ENCODE data around the gene TFF2. TPM values are rescaled to one million over a fixed set of nuclear protein-coding genes. Genes with fewer than 3 reads are reported as not detected.

Gene TFF2
- polyA plus RNA-seq, 1 of the 3 experiments (the other 2 are of a cell fraction), result not detected

GRCh38 chr21:42363312-42363711 is 12.5 kb upstream of the TFF2 start:
- no peaks in the 10 kb centered on the region for H3K9me3 ChIP-seq
- no peak for TF ChIP-seq RAD21 (IDR thresholded peaks at IDR 0.05; ENCODE audit: low read length)
- ChIA-PET CTCF (interaction anchor here (0.8 to 1.2 kb wide), 2 partner anchors 18 to 53 kb away, joined by 3 to 4 read pairs; no protein-coding TSS in a partner anchor), POLR2A (no interaction called here)
- no peak overlapping the region for H2AFZ ChIP-seq (ENCODE audit: low read depth)
- H3F3A ChIP-seq (replicated peaks; ENCODE audit: insufficient read depth), result no peaks in the 10 kb centered on the region
- H4K20me1 ChIP-seq (ENCODE audit: insufficient read depth), result no peaks in the 10 kb centered on the region
- H3K9ac ChIP-seq, result no peak overlapping the region
- H3K36me3 ChIP-seq (replicated peaks in 1 of 2; ENCODE audit: control insufficient read depth in 1 of 2, insufficient read depth in 2 of 2, low read length in 1 of 2), result no peaks in the 10 kb centered on the region
- no peak overlapping the region for H3K4me3 ChIP-seq (ENCODE audit: low read depth in 2 of 2, low read length in 1 of 2)
- H3K9me2 ChIP-seq, result no peaks in the 10 kb centered on the region
- H3K4me1 ChIP-seq (ENCODE audit: control insufficient read depth in 1 of 2, insufficient read depth in 2 of 2, low read depth in 1 of 2, low read length in 1 of 2), result no peaks in the 10 kb centered on the region
- H3K27ac ChIP-seq (ENCODE audit: low read depth in 2 of 2, low read length in 1 of 2), result no peak overlapping the region
- 33% methylated on average over 8 of the region's 8 CpGs for WGBS (ENCODE audit: low lambda C conversion rate)
- no peaks in the 10 kb centered on the region for H3K79me2 ChIP-seq (ENCODE audit: insufficient read depth)
- no peak for DNase-seq
- H3K27me3 ChIP-seq (ENCODE audit: insufficient read depth), result no peaks in the 10 kb centered on the region
- no peak overlapping the region for H3K4me2 ChIP-seq

DNA sequence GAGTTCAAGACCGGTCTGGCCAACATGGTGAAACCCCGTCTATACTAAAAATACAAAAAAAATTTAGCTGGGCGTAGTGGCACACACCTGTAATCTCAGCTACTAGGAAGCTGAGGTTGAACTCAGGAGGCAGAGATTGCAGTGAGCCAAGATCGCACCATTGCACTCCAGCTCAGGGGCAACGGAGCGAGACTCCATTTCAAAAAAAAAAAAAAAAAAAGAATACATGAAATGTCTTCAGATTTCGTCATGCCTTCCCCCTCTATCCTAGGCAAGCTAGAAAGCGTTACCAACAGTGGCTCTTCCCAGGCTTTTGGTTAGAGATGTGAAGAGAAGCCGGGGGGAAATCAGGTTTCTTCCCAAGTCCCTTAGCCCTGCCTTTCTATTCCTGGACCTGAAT is 11.9 kb upstream of the TFF2 start:
- ChIA-PET POLR2A (no interaction called here), CTCF (interaction anchor here (2.2 kb wide), 1 partner anchor 52 kb away, joined by 6 read pairs; no protein-coding TSS in a partner anchor)
- no peak overlapping the region for H3K4me2 ChIP-seq

DNA sequence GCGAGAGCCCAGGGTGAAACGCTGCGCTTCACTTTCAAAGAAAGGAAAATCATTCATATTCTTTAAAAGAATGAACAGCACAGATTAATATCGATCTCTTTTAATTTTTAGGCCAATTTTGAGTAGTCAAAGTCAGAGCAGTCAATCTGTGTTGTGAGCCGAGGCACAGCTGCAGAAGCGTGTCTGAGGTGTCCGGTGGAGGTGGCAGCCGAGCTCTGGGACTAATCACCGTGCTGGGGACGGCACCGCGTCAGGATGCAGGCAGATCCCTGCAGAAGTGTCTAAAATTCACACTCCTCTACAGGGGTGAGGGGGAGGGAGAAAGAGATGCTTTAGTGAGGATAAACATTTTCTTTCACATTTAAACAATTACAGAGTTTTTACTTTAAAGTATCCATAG is 11.4 kb upstream of the TFF2 start:
- DNase-seq, result no peak
- Histone ChIP-seq H2AFZ (ENCODE audit: low read depth) (no peak overlapping the region), H3K4me2 (no peak overlapping the region), H3K79me2 (ENCODE audit: insufficient read depth) (no peaks in the 10 kb centered on the region), H3K9me2 (no peaks in the 10 kb centered on the region), H3K36me3 (replicated peaks in 1 of 2; ENCODE audit: control insufficient read depth in 1 of 2, insufficient read depth in 2 of 2, low read length in 1 of 2) (no peaks in the 10 kb centered on the region), H3K4me3 (ENCODE audit: low read depth in 2 of 2, low read length in 1 of 2) (no peak overlapping the region), H3K27ac (ENCODE audit: low read depth in 2 of 2, low read length in 1 of 2) (no peak overlapping the region), H4K20me1 (ENCODE audit: insufficient read depth) (no peaks in the 10 kb centered on the region), H3K9me3 (no peaks in the 10 kb centered on the region), H3K4me1 (ENCODE audit: control insufficient read depth in 1 of 2, insufficient read depth in 2 of 2, low read depth in 1 of 2, low read length in 1 of 2) (no peaks in the 10 kb centered on the region), H3K27me3 (ENCODE audit: insufficient read depth) (no peaks in the 10 kb centered on the region), H3K9ac (no peak overlapping the region), H3F3A (replicated peaks; ENCODE audit: insufficient read depth) (no peaks in the 10 kb centered on the region)
- ChIA-PET CTCF (interaction anchor here (2.2 kb wide), 1 partner anchor 52 kb away, joined by 6 read pairs; no protein-coding TSS in a partner anchor), POLR2A (no interaction called here)
- 15% methylated on average over 12 of the region's 12 CpGs for WGBS (ENCODE audit: low lambda C conversion rate)
- TF ChIP-seq, protein P1, sequence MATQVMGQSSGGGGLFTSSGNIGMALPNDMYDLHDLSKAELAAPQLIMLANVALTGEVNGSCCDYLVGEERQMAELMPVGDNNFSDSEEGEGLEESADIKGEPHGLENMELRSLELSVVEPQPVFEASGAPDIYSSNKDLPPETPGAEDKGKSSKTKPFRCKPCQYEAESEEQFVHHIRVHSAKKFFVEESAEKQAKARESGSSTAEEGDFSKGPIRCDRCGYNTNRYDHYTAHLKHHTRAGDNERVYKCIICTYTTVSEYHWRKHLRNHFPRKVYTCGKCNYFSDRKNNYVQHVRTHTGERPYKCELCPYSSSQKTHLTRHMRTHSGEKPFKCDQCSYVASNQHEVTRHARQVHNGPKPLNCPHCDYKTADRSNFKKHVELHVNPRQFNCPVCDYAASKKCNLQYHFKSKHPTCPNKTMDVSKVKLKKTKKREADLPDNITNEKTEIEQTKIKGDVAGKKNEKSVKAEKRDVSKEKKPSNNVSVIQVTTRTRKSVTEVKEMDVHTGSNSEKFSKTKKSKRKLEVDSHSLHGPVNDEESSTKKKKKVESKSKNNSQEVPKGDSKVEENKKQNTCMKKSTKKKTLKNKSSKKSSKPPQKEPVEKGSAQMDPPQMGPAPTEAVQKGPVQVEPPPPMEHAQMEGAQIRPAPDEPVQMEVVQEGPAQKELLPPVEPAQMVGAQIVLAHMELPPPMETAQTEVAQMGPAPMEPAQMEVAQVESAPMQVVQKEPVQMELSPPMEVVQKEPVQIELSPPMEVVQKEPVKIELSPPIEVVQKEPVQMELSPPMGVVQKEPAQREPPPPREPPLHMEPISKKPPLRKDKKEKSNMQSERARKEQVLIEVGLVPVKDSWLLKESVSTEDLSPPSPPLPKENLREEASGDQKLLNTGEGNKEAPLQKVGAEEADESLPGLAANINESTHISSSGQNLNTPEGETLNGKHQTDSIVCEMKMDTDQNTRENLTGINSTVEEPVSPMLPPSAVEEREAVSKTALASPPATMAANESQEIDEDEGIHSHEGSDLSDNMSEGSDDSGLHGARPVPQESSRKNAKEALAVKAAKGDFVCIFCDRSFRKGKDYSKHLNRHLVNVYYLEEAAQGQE (IDR thresholded peaks at IDR 0.05; ENCODE audit: low read depth, low read length), result no peak
- TF ChIP-seq, protein P2, sequence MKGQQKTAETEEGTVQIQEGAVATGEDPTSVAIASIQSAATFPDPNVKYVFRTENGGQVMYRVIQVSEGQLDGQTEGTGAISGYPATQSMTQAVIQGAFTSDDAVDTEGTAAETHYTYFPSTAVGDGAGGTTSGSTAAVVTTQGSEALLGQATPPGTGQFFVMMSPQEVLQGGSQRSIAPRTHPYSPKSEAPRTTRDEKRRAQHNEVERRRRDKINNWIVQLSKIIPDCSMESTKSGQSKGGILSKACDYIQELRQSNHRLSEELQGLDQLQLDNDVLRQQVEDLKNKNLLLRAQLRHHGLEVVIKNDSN (IDR thresholded peaks at IDR 0.05; ENCODE audit: borderline replicate concordance, low read depth), result no peak
- no peak for TF ChIP-seq JUND (IDR thresholded peaks at IDR 0.05)
- TF ChIP-seq MEF2A (IDR thresholded peaks at IDR 0.05; ENCODE audit: borderline replicate concordance, low read depth), result no peak
- TF ChIP-seq, protein P3, sequence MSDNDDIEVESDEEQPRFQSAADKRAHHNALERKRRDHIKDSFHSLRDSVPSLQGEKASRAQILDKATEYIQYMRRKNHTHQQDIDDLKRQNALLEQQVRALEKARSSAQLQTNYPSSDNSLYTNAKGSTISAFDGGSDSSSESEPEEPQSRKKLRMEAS (IDR thresholded peaks at IDR 0.05; ENCODE audit: low read depth), result no peak
- TF ChIP-seq CHD2 (IDR thresholded peaks at IDR 0.05; ENCODE audit: low read length, partially characterized antibody), result no peak
- TF ChIP-seq FOXM1 (IDR thresholded peaks at IDR 0.05; ENCODE audit: low read depth), result no peak
- TF ChIP-seq CTCF (IDR thresholded peaks at IDR 0.05), result no peak
- TF ChIP-seq RXRA (IDR thresholded peaks at IDR 0.05; ENCODE audit: borderline replicate concordance, low read depth), result no peak
- TF ChIP-seq, protein P4, sequence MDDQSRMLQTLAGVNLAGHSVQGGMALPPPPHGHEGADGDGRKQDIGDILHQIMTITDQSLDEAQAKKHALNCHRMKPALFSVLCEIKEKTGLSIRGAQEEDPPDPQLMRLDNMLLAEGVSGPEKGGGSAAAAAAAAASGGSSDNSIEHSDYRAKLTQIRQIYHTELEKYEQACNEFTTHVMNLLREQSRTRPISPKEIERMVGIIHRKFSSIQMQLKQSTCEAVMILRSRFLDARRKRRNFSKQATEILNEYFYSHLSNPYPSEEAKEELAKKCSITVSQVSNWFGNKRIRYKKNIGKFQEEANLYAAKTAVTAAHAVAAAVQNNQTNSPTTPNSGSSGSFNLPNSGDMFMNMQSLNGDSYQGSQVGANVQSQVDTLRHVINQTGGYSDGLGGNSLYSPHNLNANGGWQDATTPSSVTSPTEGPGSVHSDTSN (IDR thresholded peaks at IDR 0.05), result no peak
- TF ChIP-seq MXI1 (IDR thresholded peaks at IDR 0.05; ENCODE audit: low read depth, low read length), result no peak
- no peak for TF ChIP-seq RFX5 (IDR thresholded peaks at IDR 0.05; ENCODE audit: low read length)
- TF ChIP-seq EZH2phosphoT487 (IDR thresholded peaks at IDR 0.05; ENCODE audit: borderline replicate concordance, low read depth), result no peak

More for the DNA sequence above, 11.9 kb upstream of the TFF2 start:
- no peak for TF ChIP-seq RFX5 (IDR thresholded peaks at IDR 0.05; ENCODE audit: low read length)
- no peak for TF ChIP-seq EZH2phosphoT487 (IDR thresholded peaks at IDR 0.05; ENCODE audit: borderline replicate concordance, low read depth)
- TF ChIP-seq GATA2 (CRISPR knock-in tag; IDR thresholded peaks at IDR 0.05), result no peak
- no peak for TF ChIP-seq NFIC (IDR thresholded peaks at IDR 0.05; ENCODE audit: borderline replicate concordance)
- H3K9me2 ChIP-seq, result no peaks in the 10 kb centered on the region
- no peaks in the 10 kb centered on the region for H3K79me2 ChIP-seq (ENCODE audit: insufficient read depth)
- no peaks in the 10 kb centered on the region for H3K4me1 ChIP-seq (ENCODE audit: control insufficient read depth in 1 of 2, insufficient read depth in 2 of 2, low read depth in 1 of 2, low read length in 1 of 2)
- no peaks in the 10 kb centered on the region for H3F3A ChIP-seq (replicated peaks; ENCODE audit: insufficient read depth)
- DNase-seq, result no peak
- H3K4me3 ChIP-seq (ENCODE audit: low read depth in 2 of 2, low read length in 1 of 2), result no peak overlapping the region
- H4K20me1 ChIP-seq (ENCODE audit: insufficient read depth), result no peaks in the 10 kb centered on the region
- H3K9ac ChIP-seq, result no peak overlapping the region
- no peak overlapping the region for H2AFZ ChIP-seq (ENCODE audit: low read depth)
- H3K36me3 ChIP-seq (replicated peaks in 1 of 2; ENCODE audit: control insufficient read depth in 1 of 2, insufficient read depth in 2 of 2, low read length in 1 of 2), result no peaks in the 10 kb centered on the region
- H3K9me3 ChIP-seq, result no peaks in the 10 kb centered on the region
- H3K27me3 ChIP-seq (ENCODE audit: insufficient read depth), result no peaks in the 10 kb centered on the region
- no peak overlapping the region for H3K27ac ChIP-seq (ENCODE audit: low read depth in 2 of 2, low read length in 1 of 2)
- 33% methylated on average over 9 of the region's 9 CpGs for WGBS (ENCODE audit: low lambda C conversion rate)

All from SK-N-SH (cell line).